ENCODE data around the gene AADAT.
A peak's percentile ranks its signal among the peaks of the same experiment; 100 is the strongest.

Gene AADAT

DNA sequence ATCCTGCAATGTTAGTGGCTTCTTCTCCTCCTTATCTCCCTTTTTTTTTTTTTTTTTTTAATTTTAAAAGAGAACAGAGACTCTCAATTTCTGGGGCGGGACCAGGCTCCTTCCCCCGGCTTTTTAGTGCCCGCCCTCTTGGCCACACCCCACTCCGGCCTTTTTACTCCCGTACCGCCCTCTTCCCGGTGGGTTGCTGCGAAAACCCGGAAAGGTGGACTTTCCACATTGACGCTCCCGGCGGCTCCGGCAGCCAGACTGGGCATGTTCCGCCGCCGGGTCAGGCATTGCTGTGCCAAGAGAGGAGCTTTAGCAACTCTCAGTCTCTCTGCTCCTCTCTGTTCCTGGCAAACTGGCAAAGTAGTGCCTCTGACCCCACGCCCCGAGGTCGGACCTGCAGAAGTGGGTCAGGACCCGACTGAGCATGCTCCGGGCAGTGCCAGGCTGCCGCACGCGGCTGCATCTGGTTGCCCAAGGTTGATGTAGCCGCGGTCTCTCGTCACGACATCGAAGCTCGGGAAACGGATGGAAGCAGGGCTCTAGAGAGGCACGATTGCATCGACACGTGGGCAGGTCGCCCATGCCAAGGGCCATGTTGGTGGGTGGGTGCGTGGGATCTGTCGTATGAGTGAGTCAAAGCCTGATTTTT is 62.5 kb downstream of the AADAT start:
- peak; percentile 92 for FAIRE-seq

DNA sequence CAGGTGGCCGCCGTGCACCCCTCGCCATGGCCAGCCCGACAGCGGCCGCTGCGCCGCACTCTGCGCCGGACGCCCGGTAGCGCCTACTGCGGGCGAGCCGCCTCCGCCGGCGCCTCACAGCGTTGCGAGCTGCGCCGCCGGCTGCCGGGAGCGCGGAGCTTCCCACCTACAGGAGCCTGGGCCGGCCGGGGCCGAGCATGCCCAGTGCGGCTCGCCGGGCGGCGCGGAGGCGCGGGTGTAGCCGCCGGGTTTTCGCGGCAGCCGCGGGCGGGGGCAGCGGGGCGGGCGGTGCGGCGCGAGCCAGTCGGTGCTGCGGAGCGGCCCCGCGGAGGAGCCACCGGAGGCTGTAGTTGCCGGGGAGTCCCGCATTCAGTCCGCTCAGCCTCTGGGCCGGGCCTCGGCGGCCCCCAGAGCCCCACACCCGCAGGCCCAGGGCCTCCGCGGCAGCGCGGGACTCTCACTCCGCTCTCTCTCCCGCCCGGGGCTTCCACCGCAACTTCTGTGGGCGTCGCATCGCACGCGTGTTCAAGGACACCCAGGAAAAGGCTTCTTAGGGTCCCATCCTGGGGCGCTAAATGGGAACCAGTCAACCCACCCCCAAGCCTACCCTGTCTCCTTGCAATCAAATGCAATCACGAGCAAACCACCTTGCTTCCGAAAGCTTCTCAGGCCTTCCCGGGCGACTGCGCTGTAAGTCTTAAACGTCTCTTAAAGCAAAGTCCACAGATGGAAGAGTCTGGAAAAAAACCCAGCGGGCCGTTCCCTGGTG is 63.3 kb downstream of the AADAT start, which contains the start of gene MFAP3L:
Gene MFAP3L, minus strand, starts transcription at position 143 of the 769 bp plus-strand sequence. CDS start 20,518 bp downstream, outside the sequence.
- FAIRE-seq = no peak

DNA sequence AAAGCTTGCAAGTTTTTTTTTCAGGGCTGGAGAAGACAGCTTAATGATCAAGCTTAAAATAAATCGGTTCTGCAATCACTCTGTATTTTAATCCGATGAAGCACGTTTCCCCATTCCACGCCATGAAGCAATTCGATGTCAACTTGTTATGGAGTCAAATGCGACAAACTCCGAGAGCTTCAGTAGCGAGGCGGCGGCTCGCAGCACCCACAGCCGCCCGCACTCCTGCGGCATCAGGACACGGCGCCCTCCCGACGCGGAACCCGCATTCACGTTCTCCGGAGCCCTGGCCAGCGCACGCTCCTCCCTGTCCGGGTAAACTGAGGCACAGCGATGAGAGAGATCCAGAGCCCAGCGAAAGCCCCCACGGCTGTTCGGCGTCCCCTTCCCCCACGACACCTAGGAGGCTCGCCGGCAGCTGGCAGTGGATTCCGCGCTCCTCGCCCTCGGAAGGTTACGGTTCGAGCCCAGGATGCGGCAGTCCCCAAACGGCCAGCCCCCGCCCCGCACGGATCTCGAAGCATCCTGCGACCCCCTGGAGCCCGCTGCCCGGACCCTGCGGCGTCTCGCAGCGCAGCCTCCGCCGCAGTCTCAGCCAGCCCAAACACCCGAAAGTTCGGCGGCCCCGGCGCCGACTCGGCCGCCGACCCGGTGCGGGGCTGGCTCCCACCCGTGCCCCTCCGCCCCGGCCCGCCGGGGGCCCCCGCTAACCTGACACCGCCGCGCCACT is 64.1 kb downstream of the AADAT start:
- FAIRE-seq = no peak

- no peak for FAIRE-seq
These were observed 67.5 kb downstream of the AADAT start for GRCh38 chr4:170022211-170022610.

- no peak for FAIRE-seq
These were observed 72.5 kb downstream of the AADAT start for GRCh38 chr4:170017252-170017651.

- no peak for FAIRE-seq
These were observed 74.5 kb downstream of the AADAT start for GRCh38 chr4:170015285-170015684.

- no peak for FAIRE-seq
These were observed 75.3 kb downstream of the AADAT start for GRCh38 chr4:170014359-170015011.

- no peak for FAIRE-seq
These were observed 77.2 kb downstream of the AADAT start for GRCh38 chr4:170012629-170012958.

- FAIRE-seq = no peak
These were observed 77.7 kb downstream of the AADAT start for GRCh38 chr4:170011921-170012628.
